H9 (cell line): ENCODE results near the gene C3orf85. TPM values are rescaled to one million over a fixed set of nuclear protein-coding genes. Genes with fewer than 3 reads are reported as not detected.

ENCODE experiments used
- DNase-seq: peaks from one replicate; pipeline ENCODE4 v3.0.0-alpha.2; 2017
- H2AFZ ChIP-seq: one replicate; pipeline ENCODE4 v1.6.1; 2013; ENCODE audit warnings: mild to moderate bottlenecking, low read length, control low read depth, moderate library complexity
- H2AK5ac ChIP-seq: 2 replicates; pipeline ENCODE4 v1.6.1; 2013; ENCODE audit warnings: low read length, control low read depth, mixed read lengths; ENCODE audit not compliant: insufficient read length
- H2BK120ac ChIP-seq: one replicate; pipeline ENCODE4 v1.6.1; 2013; ENCODE audit warnings: low read depth, mild to moderate bottlenecking, low read length, control low read depth, inconsistent platforms; ENCODE audit not compliant: poor library complexity, severe bottlenecking
- H2BK12ac ChIP-seq: 2 replicates; pipeline ENCODE4 v1.6.1; 2013; ENCODE audit warnings: low read length, control low read depth, mixed read lengths, low read depth; ENCODE audit not compliant: insufficient read length
- H2BK15ac ChIP-seq: 2 replicates; pipeline ENCODE4 v1.6.1; 2013; ENCODE audit warnings: low read depth, low read length, control low read depth
- H2BK20ac ChIP-seq: one replicate; pipeline ENCODE4 v1.6.1; 2013; ENCODE audit warnings: low read depth, mild to moderate bottlenecking, low read length, control low read depth, inconsistent platforms; ENCODE audit not compliant: poor library complexity, severe bottlenecking
- H2BK5ac ChIP-seq: 2 replicates; pipeline ENCODE4 v1.6.1; 2013; ENCODE audit warnings: low read length, control low read depth, mixed read lengths; ENCODE audit not compliant: insufficient read length
- H3K14ac ChIP-seq: 2 replicates; pipeline ENCODE4 v1.6.1; 2013; ENCODE audit warnings: low read length, control low read depth; ENCODE audit not compliant: insufficient read depth
- H3K18ac ChIP-seq: 2 replicates; pipeline ENCODE4 v1.6.1; 2013; ENCODE audit warnings: low read depth, mild to moderate bottlenecking, mixed read lengths, low read length, control low read depth; ENCODE audit not compliant: insufficient read length
- H3K23ac ChIP-seq: 2 replicates; pipeline ENCODE4 v1.6.1; 2013; ENCODE audit warnings: low read length, control low read depth, mixed read lengths, low read depth; ENCODE audit not compliant: insufficient read length
- H3K23me2 ChIP-seq: 2 replicates; pipeline ENCODE4 v1.6.1; 2013; ENCODE audit warnings: low read depth, mild to moderate bottlenecking, mixed read lengths, low read length, control low read depth; ENCODE audit not compliant: insufficient read length, poor library complexity, severe bottlenecking
- H3K27ac ChIP-seq: 2 replicates; pipeline ENCODE4 v1.5.1; 2013; ENCODE audit warnings: low read length, control low read depth, mixed read lengths, low read depth; ENCODE audit not compliant: insufficient read length
- H3K27me3 ChIP-seq: 2 replicates; pipeline ENCODE4 v1.6.1; 2013; ENCODE audit warnings: low read length, control low read depth, inconsistent platforms; ENCODE audit not compliant: insufficient read depth
- H3K4ac ChIP-seq: 2 replicates; pipeline ENCODE4 v1.6.1; 2013; ENCODE audit warnings: low read depth, mild to moderate bottlenecking, control low read depth, inconsistent platforms, low read length, moderate library complexity
- H3K4me1 ChIP-seq: 2 replicates; pipeline ENCODE4 v1.6.1; 2013; ENCODE audit warnings: low read length, control low read depth, inconsistent platforms; ENCODE audit not compliant: insufficient read depth
- H3K4me2 ChIP-seq: 2 replicates; pipeline ENCODE4 v1.6.1; 2013; ENCODE audit warnings: low read length, control low read depth, mixed read lengths; ENCODE audit not compliant: insufficient read length, insufficient read depth
- H3K56ac ChIP-seq: 2 replicates; pipeline ENCODE4 v1.6.1; 2013; ENCODE audit warnings: low read depth, mild to moderate bottlenecking, mixed read lengths, low read length, control low read depth; ENCODE audit not compliant: insufficient read length
- H3K79me1 ChIP-seq: 2 replicates; pipeline ENCODE4 v1.6.1; 2013; ENCODE audit warnings: low read depth, mild to moderate bottlenecking, moderate library complexity, low read length, control low read depth, inconsistent platforms; ENCODE audit not compliant: insufficient read depth, poor library complexity, severe bottlenecking
- H3K79me2 ChIP-seq: 2 replicates; pipeline ENCODE4 v1.6.1; 2013; ENCODE audit warnings: low read length, control low read depth, inconsistent platforms; ENCODE audit not compliant: insufficient read depth
- H3K9ac ChIP-seq: 2 replicates; pipeline ENCODE4 v1.6.1; 2013; ENCODE audit warnings: low read length, control low read depth, mixed read lengths; ENCODE audit not compliant: insufficient read length; ENCODE audit errors: extremely low read depth
- H3K9me3 ChIP-seq: one replicate; pipeline ENCODE4 v1.6.1; 2013; ENCODE audit warnings: low read depth, low read length, inconsistent platforms; ENCODE audit not compliant: control insufficient read depth
- H3T11ph ChIP-seq: one replicate; pipeline ENCODE4 v1.6.1; 2013; ENCODE audit warnings: mild to moderate bottlenecking, low read length, control low read depth, inconsistent platforms
- H4K20me1 ChIP-seq: one replicate; pipeline ENCODE4 v1.6.1; 2013; ENCODE audit not compliant: control insufficient read depth, insufficient read length, insufficient read depth
- H4K5ac ChIP-seq: 2 replicates; pipeline ENCODE4 v1.6.1; 2013; ENCODE audit warnings: low read depth, mild to moderate bottlenecking, mixed read lengths, low read length, control low read depth; ENCODE audit not compliant: insufficient read length
- H4K8ac ChIP-seq: replicated peaks from 2 replicates; pipeline ENCODE4 v1.6.1; 2013; ENCODE audit warnings: low read length, control low read depth, mixed read lengths, low read depth; ENCODE audit not compliant: insufficient read length
- H4K91ac ChIP-seq: 2 replicates; pipeline ENCODE4 v1.6.1; 2013; ENCODE audit warnings: low read depth, mild to moderate bottlenecking, moderate library complexity, mixed read lengths, low read length, control low read depth; ENCODE audit not compliant: insufficient read length
- H3K27ac Mint-ChIP-seq, 3 experiments: 2 replicates in 2 of 3; 3 replicates in 1 of 3; pipeline ENCODE4 v1.8.0; 2020 to 2021; ENCODE audit warnings: mixed read lengths in 3 of 3, mild to moderate bottlenecking in 1 of 3, moderate library complexity in 1 of 3
- H3K27me3 Mint-ChIP-seq: 2 replicates; pipeline ENCODE4 v1.8.0; 2021; ENCODE audit warnings: low read depth, mild to moderate bottlenecking, moderate library complexity, mixed read lengths
- H3K36me3 Mint-ChIP-seq, 3 experiments: 2 replicates in 2 of 3; 3 replicates in 1 of 3; pipeline ENCODE4 v1.8.0; 2020 to 2021; ENCODE audit warnings: low read depth in 3 of 3, mixed read lengths in 3 of 3; ENCODE audit not compliant: insufficient read depth in 1 of 3
- H3K4me1 Mint-ChIP-seq, 2 experiments: 2 replicates each; pipeline ENCODE4 v1.8.0; 2020; ENCODE audit warnings: mixed read lengths in 2 of 2
- H3K4me3 Mint-ChIP-seq, 2 experiments: 2 replicates in 1 of 2; 3 replicates in 1 of 2; pipeline ENCODE4 v1.8.0; 2020 to 2021; ENCODE audit warnings: mild to moderate bottlenecking in 2 of 2, mixed read lengths in 2 of 2, moderate library complexity in 1 of 2
- H3K9me3 Mint-ChIP-seq, 2 experiments: 2 replicates in 1 of 2; 3 replicates in 1 of 2; pipeline ENCODE4 v1.8.0; 2020; ENCODE audit warnings: mild to moderate bottlenecking in 2 of 2, mixed read lengths in 2 of 2, moderate library complexity in 1 of 2
- WGBS: extraction: QIAGEN DNeasy Blood & Tissue Kit; methylation state at CpG from one replicate; pipeline ENCODE4 v1.1.7; 2013; ENCODE audit warnings: missing lambda C conversion rate, low lambda C conversion rate, mixed read lengths; ENCODE audit not compliant: insufficient read length; ENCODE audit errors: extremely low coverage; 5-methylcytosine and 5-hydroxymethylcytosine counted together
- total RNA-seq: library from RNA; stranded (reverse); gene quantifications from 2 replicates; pipeline ENCODE4 v1.2.1, GENCODE V29; 2021
- TF ChIP-seq, protein P1 (sequence below): fragments of 200-600 bp; sonication (generic); conservative IDR thresholded peaks from 3 replicates; pipeline ENCODE4 v1.8.0; 2021; ENCODE audit warnings: antibody characterized with exemption, mild to moderate bottlenecking

Gene C3orf85
- total RNA-seq, 1 experiment from 2014 or later: not detected

DNA sequence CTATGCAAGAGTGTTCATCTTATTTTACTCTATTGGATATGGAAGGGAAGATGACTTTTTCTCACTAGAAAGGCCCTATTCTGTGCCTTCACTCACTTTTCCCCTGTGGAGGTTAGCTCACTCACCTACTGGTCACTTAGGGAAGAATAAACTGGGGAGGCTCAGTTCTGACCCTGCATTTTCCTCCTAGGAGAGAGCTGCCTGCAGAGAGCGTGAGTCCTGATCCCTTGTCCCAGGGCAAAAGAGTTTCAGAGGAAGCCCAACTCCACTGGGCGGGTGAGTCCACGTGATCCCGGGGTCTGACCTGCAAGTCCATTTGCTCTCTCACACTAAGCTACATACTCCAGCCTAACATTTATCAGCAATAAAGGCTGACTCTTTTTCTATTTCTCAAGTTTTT, 26.9 kb upstream of the C3orf85 start:
- no peak overlapping the region for H3K27ac ChIP-seq
- no peaks in the 10 kb centered on the region for H3K27me3 ChIP-seq
- Mint-ChIP-seq H3K9me3 (no peaks in the 10 kb centered on the region), H3K4me3 (no peak overlapping the region), H3K4me1 (no peaks in the 10 kb centered on the region), H3K36me3 (no peaks in the 10 kb centered on the region), H3K27me3 (no peaks in the 10 kb centered on the region), H3K27ac (no peak overlapping the region)
- H3K56ac ChIP-seq: no peak overlapping the region
- no peak overlapping the region for H2BK5ac ChIP-seq
- no peak overlapping the region for H2BK120ac ChIP-seq
- no peak overlapping the region for H4K5ac ChIP-seq
- H3K9ac ChIP-seq: no peak overlapping the region
- no peaks in the 10 kb centered on the region for H3K79me1 ChIP-seq
- H3T11ph ChIP-seq: no peak overlapping the region
- H2BK12ac ChIP-seq: no peak overlapping the region
- TF ChIP-seq, protein P1, sequence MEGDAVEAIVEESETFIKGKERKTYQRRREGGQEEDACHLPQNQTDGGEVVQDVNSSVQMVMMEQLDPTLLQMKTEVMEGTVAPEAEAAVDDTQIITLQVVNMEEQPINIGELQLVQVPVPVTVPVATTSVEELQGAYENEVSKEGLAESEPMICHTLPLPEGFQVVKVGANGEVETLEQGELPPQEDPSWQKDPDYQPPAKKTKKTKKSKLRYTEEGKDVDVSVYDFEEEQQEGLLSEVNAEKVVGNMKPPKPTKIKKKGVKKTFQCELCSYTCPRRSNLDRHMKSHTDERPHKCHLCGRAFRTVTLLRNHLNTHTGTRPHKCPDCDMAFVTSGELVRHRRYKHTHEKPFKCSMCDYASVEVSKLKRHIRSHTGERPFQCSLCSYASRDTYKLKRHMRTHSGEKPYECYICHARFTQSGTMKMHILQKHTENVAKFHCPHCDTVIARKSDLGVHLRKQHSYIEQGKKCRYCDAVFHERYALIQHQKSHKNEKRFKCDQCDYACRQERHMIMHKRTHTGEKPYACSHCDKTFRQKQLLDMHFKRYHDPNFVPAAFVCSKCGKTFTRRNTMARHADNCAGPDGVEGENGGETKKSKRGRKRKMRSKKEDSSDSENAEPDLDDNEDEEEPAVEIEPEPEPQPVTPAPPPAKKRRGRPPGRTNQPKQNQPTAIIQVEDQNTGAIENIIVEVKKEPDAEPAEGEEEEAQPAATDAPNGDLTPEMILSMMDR: peak; percentile 24; the same call in 1 of the 3 replicates
- no peaks in the 10 kb centered on the region for H4K20me1 ChIP-seq
- H2BK20ac ChIP-seq: no peak overlapping the region
- H3K4me2 ChIP-seq: no peak overlapping the region
- H3K4ac ChIP-seq: no peak overlapping the region
- H3K23me2 ChIP-seq: no peaks in the 10 kb centered on the region
- no peak overlapping the region for H2AK5ac ChIP-seq
- H3K9me3 ChIP-seq: no peaks in the 10 kb centered on the region
- WGBS: no CpG with 5 or more reads among the region's 4 CpGs
- H3K14ac ChIP-seq: no peak overlapping the region
- no peak overlapping the region for H3K23ac ChIP-seq
- H2BK15ac ChIP-seq: no peak overlapping the region
- no peak overlapping the region for H2AFZ ChIP-seq
- no peak overlapping the region for H4K91ac ChIP-seq
- H4K8ac ChIP-seq: no peak overlapping the region
- H3K4me1 ChIP-seq: no peaks in the 10 kb centered on the region
- H3K18ac ChIP-seq: no peak overlapping the region
- peak; percentile 36 for DNase-seq
- H3K79me2 ChIP-seq: no peaks in the 10 kb centered on the region
